CD4-positive, alpha-beta memory T cell (primary cell): ENCODE results near the gene MGAT1. TPM values are rescaled to one million over a fixed set of nuclear protein-coding genes. Genes with fewer than 3 reads are reported as not detected.
"Not testable (repeated sequence)": the region's sequence is repeated elsewhere in the genome, so short reads cannot be mapped to it uniquely, and the experiment has no call there.

ENCODE experiments used
- CTCF ChIA-PET: fragments of 350-600 bp; sonication (Branson Sonifier 250); formaldehyde crosslinking; loops from one replicate; lab custom pipeline; 2021; ENCODE audit warnings: inconsistent platforms; ENCODE audit not compliant: partially characterized antibody; lab: Charles Lee
- POLR2A ChIA-PET: fragments of 350-600 bp; sonication (Branson Sonifier 250); formaldehyde crosslinking; loops from one replicate; lab custom pipeline; 2021; ENCODE audit not compliant: partially characterized antibody; lab: Charles Lee
- DNase-seq, 5 donors: peaks; one replicate each; pipeline versions ENCODE4 v3.0.0 to v3.0.0-alpha.2; 2020 to 2022; ENCODE audit warnings: mixed read lengths in 1 of 5
- H3K27ac ChIP-seq: one replicate; pipeline ENCODE4 v1.7.0; 2013; ENCODE audit warnings: low read depth, low read length
- H3K27me3 ChIP-seq: 2 replicates; pipeline ENCODE4 v1.7.0; 2013; ENCODE audit warnings: mild to moderate bottlenecking, low read length, moderate library complexity; ENCODE audit not compliant: insufficient read depth
- H3K36me3 ChIP-seq: 2 replicates; pipeline ENCODE4 v1.7.0; 2013; ENCODE audit warnings: mild to moderate bottlenecking, low read length, moderate library complexity; ENCODE audit not compliant: insufficient read depth
- H3K4me1 ChIP-seq: 2 replicates; pipeline ENCODE4 v1.7.0; 2013; ENCODE audit warnings: mild to moderate bottlenecking, low read length, moderate library complexity; ENCODE audit not compliant: insufficient read depth
- H3K4me3 ChIP-seq, 2 donors: one replicate each; pipeline ENCODE4 v1.7.0; 2013; ENCODE audit warnings: low read length in 2 of 2, mild to moderate bottlenecking in 1 of 2
- H3K9me3 ChIP-seq, 2 donors: one replicate each; pipeline ENCODE4 v1.7.0; 2013; ENCODE audit warnings: low read length in 2 of 2, control low read depth in 1 of 2; ENCODE audit not compliant: control insufficient read depth in 1 of 2
- H3K27ac Mint-ChIP-seq, 7 donors: one replicate each; pipeline ENCODE4 v1.8.0; 2020 to 2021; ENCODE audit warnings: mixed read lengths in 7 of 7, mild to moderate bottlenecking in 6 of 7, inconsistent platforms in 3 of 7, moderate library complexity in 3 of 7
- H3K27me3 Mint-ChIP-seq, 2 donors: one replicate each; pipeline ENCODE4 v1.8.0; 2020 to 2021; ENCODE audit warnings: mixed read lengths in 2 of 2
- H3K36me3 Mint-ChIP-seq, 2 donors: one replicate each; pipeline ENCODE4 v1.8.0; 2020 to 2021; ENCODE audit warnings: mixed read lengths in 2 of 2, inconsistent platforms in 1 of 2, mild to moderate bottlenecking in 1 of 2
- H3K4me1 Mint-ChIP-seq, 4 donors: one replicate each; pipeline ENCODE4 v1.8.0; 2020 to 2021; ENCODE audit warnings: mixed read lengths in 4 of 4, mild to moderate bottlenecking in 1 of 4
- H3K4me3 Mint-ChIP-seq, 8 donors: one replicate each; pipeline ENCODE4 v1.8.0; 2020 to 2021; ENCODE audit warnings: mixed read lengths in 8 of 8, mild to moderate bottlenecking in 7 of 8, moderate library complexity in 6 of 8, inconsistent platforms in 3 of 8
- H3K9me3 Mint-ChIP-seq, 8 donors: one replicate each; pipeline ENCODE4 v1.8.0; 2020 to 2021; ENCODE audit warnings: mixed read lengths in 8 of 8, mild to moderate bottlenecking in 5 of 8, inconsistent platforms in 3 of 8, moderate library complexity in 1 of 8
- intact Hi-C: fragments of 100-400 bp; cut with micrococcal nuclease; formaldehyde crosslinking; loops from one replicate; pipeline ENCODE4 v1.15.1; 2023
- polyA plus RNA-seq, 2 donors: library from polyadenylated mRNA; unstranded; fragments of 300-500 nt; fragmentation: Illumina TruSeq; gene quantifications; one replicate each; pipeline ENCODE4 v1.2.3, GENCODE V29; 2021
- total RNA-seq, 2 experiments: library from RNA; stranded (reverse); gene quantifications; one replicate each; pipeline ENCODE4 v1.2.3, GENCODE V29; 2021

The MGAT1 gene
- total and polyA plus RNA-seq, 4 experiments from 2014 or later: 135 to 187 (median 168) TPM

DNA sequence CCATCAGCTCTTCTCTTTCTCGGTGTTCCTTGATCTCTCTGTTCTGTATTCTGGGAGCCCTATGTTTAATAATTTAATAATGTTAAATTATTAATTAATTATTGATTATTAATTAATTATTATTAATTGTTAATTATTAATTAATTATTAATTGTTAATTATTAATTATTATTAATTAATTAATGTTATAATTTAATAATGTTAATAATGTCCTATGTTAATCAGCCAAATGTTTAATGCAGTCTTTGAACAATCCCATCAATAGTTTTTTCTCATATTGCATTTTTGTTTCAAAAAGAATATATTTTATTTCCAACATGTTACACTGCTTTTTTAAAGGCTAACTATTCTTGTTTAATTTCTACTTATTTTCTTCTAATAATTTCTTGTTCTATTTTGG is 26.2 kb downstream of the MGAT1 start:
- H3K27ac ChIP-seq: no peak overlapping the region
- ChIA-PET CTCF (no interaction called here), POLR2A (no interaction called here)
- peaks cover 0 to 24% (median 16%) of the 10 kb centered on the region in 8 donors for H3K9me3 Mint-ChIP-seq
- H3K36me3 Mint-ChIP-seq: peaks cover 2 to 6% of the 10 kb centered on the region in 2 donors
- no peaks in the 10 kb centered on the region for H3K4me1 Mint-ChIP-seq
- H3K4me3 Mint-ChIP-seq: no peak overlapping the region
- H3K36me3 ChIP-seq: no peaks in the 10 kb centered on the region
- no peak overlapping the region for H3K4me3 ChIP-seq
- no peak for DNase-seq
- no peaks in the 10 kb centered on the region for H3K27me3 ChIP-seq
- H3K27me3 Mint-ChIP-seq: peaks cover 3 to 5% of the 10 kb centered on the region in 2 donors
- intact Hi-C loops: no loop called here
- no peaks in the 10 kb centered on the region for H3K9me3 ChIP-seq
- no peak overlapping the region for H3K27ac Mint-ChIP-seq
- H3K4me1 ChIP-seq: no peaks in the 10 kb centered on the region

DNA sequence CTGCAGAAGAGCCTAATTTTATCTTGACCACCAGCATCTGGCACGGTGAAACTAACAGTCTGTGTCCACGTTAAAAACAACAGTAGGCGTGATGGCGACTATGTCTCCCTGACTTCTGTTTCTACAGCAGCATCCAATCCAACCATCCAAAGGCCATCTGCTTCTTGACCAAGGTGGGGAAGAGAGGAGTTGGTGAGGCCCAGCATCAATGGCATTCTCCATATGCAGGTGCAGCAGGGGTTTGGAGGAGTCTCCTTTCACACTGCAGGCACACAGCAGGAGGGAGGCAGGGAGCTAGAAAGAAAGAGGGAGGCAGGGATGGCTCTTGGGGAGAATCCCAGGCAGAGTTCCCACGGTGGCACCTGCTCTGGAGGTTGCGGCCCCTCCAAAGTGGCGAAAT is 27.0 kb downstream of the MGAT1 start:
- intact Hi-C loops: no loop called here
- Mint-ChIP-seq H3K9me3 (peaks cover 0 to 25% (median 16%) of the 10 kb centered on the region in 8 donors), H3K4me3 (no peak overlapping the region), H3K36me3 (peaks cover 2 to 6% of the 10 kb centered on the region in 2 donors), H3K27ac (no peak overlapping the region), H3K4me1 (no peaks in the 10 kb centered on the region), H3K27me3 (peaks cover 3 to 5% of the 10 kb centered on the region in 2 donors)
- ChIA-PET CTCF (no interaction called here), POLR2A (no interaction called here)
- Histone ChIP-seq H3K4me1 (no peaks in the 10 kb centered on the region), H3K9me3 (no peaks in the 10 kb centered on the region), H3K27me3 (no peaks in the 10 kb centered on the region), H3K4me3 (no peak overlapping the region), H3K27ac (no peak overlapping the region), H3K36me3 (no peaks in the 10 kb centered on the region)
- DNase-seq: no peak

GRCh38 chr5:180771839-180772238 is 30.8 kb downstream of the MGAT1 start:
- Histone ChIP-seq H3K27me3 (no peaks in the 10 kb centered on the region), H3K27ac (no peak overlapping the region), H3K4me3 (no peak overlapping the region), H3K4me1 (no peaks in the 10 kb centered on the region), H3K36me3 (no peaks in the 10 kb centered on the region), H3K9me3 (no peaks in the 10 kb centered on the region)
- DNase-seq: no peak
- POLR2A ChIA-PET: no interaction called here
- Mint-ChIP-seq H3K9me3 (peaks cover 0 to 34% (median 23%) of the 10 kb centered on the region in 8 donors), H3K4me1 (no peaks in the 10 kb centered on the region), H3K36me3 (peaks cover 2 to 10% of the 10 kb centered on the region in 2 donors), H3K27me3 (peaks cover 7 to 9% of the 10 kb centered on the region in 2 donors), H3K27ac (no peak overlapping the region), H3K4me3 (no peak overlapping the region)
- intact Hi-C loops: no loop called here
- CTCF ChIA-PET: no interaction called here

DNA sequence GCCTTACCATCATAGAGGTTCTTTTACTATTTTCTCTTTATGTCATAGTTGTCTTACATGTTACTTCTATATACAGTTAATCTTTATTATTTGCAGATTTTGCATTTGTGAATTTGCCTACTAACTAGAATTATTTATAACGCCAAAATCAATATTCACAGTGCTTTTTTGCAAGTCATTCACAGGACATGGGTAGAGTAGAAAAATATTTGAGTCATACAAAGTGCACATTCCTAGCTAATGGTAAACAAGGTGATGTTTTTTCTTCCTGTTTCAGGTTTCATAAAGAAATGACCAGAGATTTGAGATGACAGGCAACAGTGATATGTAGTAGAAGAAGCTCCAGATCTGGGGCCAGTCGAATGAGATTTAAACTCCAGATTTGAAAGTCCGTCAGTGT is 32.8 kb downstream of the MGAT1 start:
- ChIA-PET POLR2A (no interaction called here), CTCF (no interaction called here)
- no peaks in the 10 kb centered on the region for H3K36me3 ChIP-seq
- no peak for DNase-seq
- H3K4me3 ChIP-seq: no peak overlapping the region
- Mint-ChIP-seq H3K4me3 (no peak overlapping the region), H3K9me3 (peaks cover 2 to 35% (median 25%) of the 10 kb centered on the region in 8 donors), H3K4me1 (no peaks in the 10 kb centered on the region), H3K27ac (no peak overlapping the region), H3K36me3 (peaks cover 2 to 10% of the 10 kb centered on the region in 2 donors), H3K27me3 (peaks cover 13 to 18% of the 10 kb centered on the region in 2 donors)
- no peak overlapping the region for H3K27ac ChIP-seq
- H3K27me3 ChIP-seq: no peaks in the 10 kb centered on the region
- intact Hi-C loops: no loop called here
- no peaks in the 10 kb centered on the region for H3K9me3 ChIP-seq
- no peaks in the 10 kb centered on the region for H3K4me1 ChIP-seq

DNA sequence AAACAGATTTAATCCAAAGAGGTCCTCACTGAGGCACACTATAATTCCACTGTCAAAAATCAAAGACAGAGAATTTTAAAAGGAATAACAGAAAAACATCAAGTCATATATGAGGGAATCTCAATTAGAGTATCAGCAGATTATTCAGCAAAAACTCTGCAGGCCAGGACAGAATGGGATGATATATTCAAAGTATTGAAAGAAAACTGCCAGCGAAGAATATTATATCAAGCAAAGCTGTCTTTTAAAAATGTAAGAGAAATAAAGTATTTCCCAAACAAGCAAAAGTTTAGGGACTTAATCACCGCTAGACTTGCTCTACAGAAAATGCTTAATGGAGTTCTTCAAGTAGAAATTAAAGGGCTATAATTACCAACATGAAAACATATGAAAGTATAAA is 47.0 kb downstream of the MGAT1 start:
- intact Hi-C loops: no loop called here
- CTCF ChIA-PET: no interaction called here
- H3K36me3 Mint-ChIP-seq: peaks cover 0 to 2% of the 10 kb centered on the region in 2 donors

DNA sequence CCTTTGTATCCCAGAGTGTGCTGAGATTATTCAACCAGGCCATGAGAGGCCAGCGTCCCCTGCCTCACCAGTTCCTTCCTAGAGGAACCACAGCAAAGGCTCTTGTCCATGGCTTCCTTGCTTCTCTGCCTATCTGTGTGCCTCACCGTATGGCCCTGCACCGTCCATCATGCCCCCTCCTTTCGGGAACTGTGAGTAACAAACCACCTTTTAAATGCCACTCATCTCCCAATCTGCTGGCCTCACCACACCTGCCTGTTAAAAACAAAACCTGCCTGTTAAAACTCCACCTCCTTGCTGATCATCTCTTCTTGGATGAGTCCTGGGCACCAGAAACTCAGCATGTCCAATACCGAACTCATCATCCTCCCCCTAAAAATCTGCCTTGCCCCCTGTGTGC is 58.4 kb downstream of the MGAT1 start:
- CTCF ChIA-PET: no interaction called here
- no peaks in the 10 kb centered on the region for H3K9me3 ChIP-seq
- H3K27ac Mint-ChIP-seq: no peak overlapping the region
- no peaks in the 10 kb centered on the region for H3K36me3 Mint-ChIP-seq
- no peak overlapping the region for H3K4me3 Mint-ChIP-seq
- no peaks in the 10 kb centered on the region for H3K36me3 ChIP-seq
- H3K4me1 ChIP-seq: no peaks in the 10 kb centered on the region
- no peaks in the 10 kb centered on the region for H3K4me1 Mint-ChIP-seq
- H3K27ac ChIP-seq: no peak overlapping the region
- H3K27me3 ChIP-seq: peaks cover 7% of the 10 kb centered on the region
- POLR2A ChIA-PET: no interaction called here
- H3K4me3 ChIP-seq: no peak overlapping the region
- intact Hi-C loops: no loop called here
- H3K27me3 Mint-ChIP-seq: peaks cover 15 to 22% of the 10 kb centered on the region in 2 donors
- no peak for DNase-seq
- H3K9me3 Mint-ChIP-seq: no peaks in the 10 kb centered on the region

More for the DNA sequence above, 47.0 kb downstream of the MGAT1 start:
- Histone ChIP-seq H3K27ac (no peak overlapping the region), H3K4me1 (no peaks in the 10 kb centered on the region), H3K9me3 (peaks cover 0 to 5% of the 10 kb centered on the region in 2 donors), H3K36me3 (no peaks in the 10 kb centered on the region), H3K4me3 (no peak overlapping the region), H3K27me3 (no peaks in the 10 kb centered on the region)
- H3K27me3 Mint-ChIP-seq: peaks cover 7 to 16% of the 10 kb centered on the region in 2 donors
- DNase-seq: no peak
- no peak overlapping the region for H3K4me3 Mint-ChIP-seq
- no peaks in the 10 kb centered on the region for H3K4me1 Mint-ChIP-seq
- no peak overlapping the region for H3K27ac Mint-ChIP-seq
- peaks cover 4 to 50% (median 28%) of the 10 kb centered on the region in 8 donors for H3K9me3 Mint-ChIP-seq
- POLR2A ChIA-PET: no interaction called here

DNA sequence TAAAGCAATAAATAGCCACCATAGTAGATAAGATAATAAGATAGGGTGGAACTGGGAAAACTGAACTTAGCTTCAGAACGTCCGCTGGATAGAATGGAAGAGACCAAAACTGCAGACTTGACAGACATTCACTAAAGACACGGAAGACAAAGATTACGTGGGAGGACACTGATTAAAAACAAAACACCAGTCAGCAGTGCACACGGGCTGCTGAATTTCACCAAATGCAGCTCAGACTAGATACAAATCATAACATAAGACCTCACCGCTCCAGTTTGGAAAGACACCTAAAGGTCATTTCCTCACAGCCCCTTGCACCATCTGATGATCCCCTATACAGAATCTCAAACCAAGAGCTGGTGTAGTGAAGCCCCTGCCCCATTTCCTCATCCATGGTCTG is 59.9 kb downstream of the MGAT1 start:
- no peak overlapping the region for H3K4me3 Mint-ChIP-seq
- Histone ChIP-seq H3K36me3 (no peaks in the 10 kb centered on the region), H3K4me3 (no peak overlapping the region), H3K9me3 (no peaks in the 10 kb centered on the region), H3K4me1 (no peaks in the 10 kb centered on the region), H3K27me3 (peaks cover 5% of the 10 kb centered on the region), H3K27ac (no peak overlapping the region)
- ChIA-PET CTCF (no interaction called here), POLR2A (no interaction called here)
- H3K27me3 Mint-ChIP-seq: peaks cover 22 to 28% of the 10 kb centered on the region in 2 donors
- intact Hi-C loops: no loop called here
- DNase-seq: no peak
- H3K4me1 Mint-ChIP-seq: no peaks in the 10 kb centered on the region
- H3K9me3 Mint-ChIP-seq: no peaks in the 10 kb centered on the region
- no peaks in the 10 kb centered on the region for H3K36me3 Mint-ChIP-seq
- no peak overlapping the region for H3K27ac Mint-ChIP-seq

DNA sequence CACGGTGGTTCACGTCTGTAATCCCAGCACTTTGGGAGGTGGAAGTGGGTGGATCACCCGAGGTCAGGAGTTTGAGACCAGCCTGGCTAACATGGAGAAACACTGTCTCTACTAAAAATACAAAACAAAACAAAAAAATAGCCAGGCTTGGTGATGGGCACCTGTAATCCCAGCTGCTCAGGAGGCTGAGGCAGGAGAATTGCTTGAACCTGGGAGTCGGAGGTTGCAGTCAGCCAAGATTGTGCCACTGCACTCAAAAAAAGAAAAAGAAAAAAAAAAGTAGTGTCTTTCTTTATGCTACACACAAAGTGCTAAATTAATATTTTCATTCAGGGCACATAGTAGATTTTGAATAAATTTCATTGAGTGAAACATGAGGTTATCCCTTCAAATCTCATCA is 61.7 kb downstream of the MGAT1 start:
- H3K27me3 ChIP-seq, CTCF ChIA-PET, H3K4me1 ChIP-seq, DNase-seq, POLR2A ChIA-PET, H3K36me3 ChIP-seq, intact Hi-C loops, H3K4me3 ChIP-seq, H3K36me3 Mint-ChIP-seq, H3K27ac Mint-ChIP-seq, H3K9me3 ChIP-seq, H3K4me1 Mint-ChIP-seq, H3K4me3 Mint-ChIP-seq, H3K27ac ChIP-seq, H3K9me3 Mint-ChIP-seq: not testable (repeated sequence)
- peaks cover 18 to 30% of the 10 kb centered on the region in 2 donors for H3K27me3 Mint-ChIP-seq
